Measurements from ENCODE around the gene PAX8. TPM values are rescaled to one million over a fixed set of nuclear protein-coding genes. Genes with fewer than 3 reads are reported as not detected.

Gene PAX8
- total and polyA plus RNA-seq, 12 donors: 1.7 to 72.3 (median 11.6) TPM

DNA sequence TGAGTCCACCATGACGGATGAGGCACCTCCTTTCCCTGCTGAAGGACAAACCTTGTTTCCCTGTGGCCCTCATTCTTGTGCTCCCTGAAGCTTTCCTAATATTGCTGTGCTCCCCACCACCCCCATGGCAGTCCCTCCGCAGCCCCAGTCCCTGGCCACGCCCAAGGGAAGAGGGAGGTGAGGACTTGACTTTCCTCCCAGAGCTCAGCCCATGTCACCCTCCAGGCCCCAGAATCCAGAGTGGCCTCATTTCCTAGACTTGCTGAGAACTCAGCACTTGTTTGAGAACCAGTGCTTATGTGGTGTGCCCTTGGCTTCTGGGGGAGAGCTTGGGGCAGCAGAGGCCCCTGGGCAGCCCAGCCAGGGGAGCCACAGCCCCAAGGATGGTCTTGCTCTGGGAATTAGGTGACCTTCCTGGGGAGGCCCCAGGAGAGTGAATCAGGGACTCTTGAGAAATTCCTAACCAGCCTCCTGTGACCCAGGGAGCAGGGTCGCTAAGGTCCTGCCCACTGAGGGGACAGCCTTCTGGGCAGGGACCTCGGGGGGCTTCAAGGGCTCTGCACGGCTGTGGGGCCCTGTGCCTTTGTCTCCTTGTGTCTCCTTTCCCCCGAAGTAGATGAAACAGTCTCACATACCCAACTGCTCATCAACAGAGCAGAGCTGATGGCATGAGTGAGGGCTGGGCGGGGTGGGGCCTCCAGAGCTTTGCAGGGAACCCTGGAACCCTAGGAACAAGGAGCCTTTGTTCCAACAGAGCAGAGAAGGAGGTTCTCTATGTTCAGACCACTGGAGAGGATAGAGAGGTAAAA is 77.0 kb downstream of the PAX8 start:
- Histone ChIP-seq H3K36me3 (replicated peaks in 1 of 2) (peaks cover 0 to 25% of the 10 kb centered on the region in 2 donors), H3K4me3 (no peak overlapping the region), H3K27me3 (no peaks in the 10 kb centered on the region), H3K4me1 (replicated peaks in 1 of 2) (peaks cover 13 to 20% of the 10 kb centered on the region in 2 donors), H3K9me3 (replicated peaks in 1 of 3) (no peaks in the 10 kb centered on the region), H3K27ac (peak overlapping the region in 2 of 5 donors; percentile 92)
- intact Hi-C loops (cut with DNase I): loop anchor here in 1 of 2 donors (5.0 kb wide), 1 partner anchor 171 kb away; no protein-coding TSS in a partner anchor
- 78 to 100% (median 82%) methylated on average over 1 to 8 of the region's 8 CpGs for WGBS, 4 donors
- no peak for DNase-seq
- no peak for TF ChIP-seq POLR2A (IDR thresholded peaks at IDR 0.05)
- TF ChIP-seq, protein P1, sequence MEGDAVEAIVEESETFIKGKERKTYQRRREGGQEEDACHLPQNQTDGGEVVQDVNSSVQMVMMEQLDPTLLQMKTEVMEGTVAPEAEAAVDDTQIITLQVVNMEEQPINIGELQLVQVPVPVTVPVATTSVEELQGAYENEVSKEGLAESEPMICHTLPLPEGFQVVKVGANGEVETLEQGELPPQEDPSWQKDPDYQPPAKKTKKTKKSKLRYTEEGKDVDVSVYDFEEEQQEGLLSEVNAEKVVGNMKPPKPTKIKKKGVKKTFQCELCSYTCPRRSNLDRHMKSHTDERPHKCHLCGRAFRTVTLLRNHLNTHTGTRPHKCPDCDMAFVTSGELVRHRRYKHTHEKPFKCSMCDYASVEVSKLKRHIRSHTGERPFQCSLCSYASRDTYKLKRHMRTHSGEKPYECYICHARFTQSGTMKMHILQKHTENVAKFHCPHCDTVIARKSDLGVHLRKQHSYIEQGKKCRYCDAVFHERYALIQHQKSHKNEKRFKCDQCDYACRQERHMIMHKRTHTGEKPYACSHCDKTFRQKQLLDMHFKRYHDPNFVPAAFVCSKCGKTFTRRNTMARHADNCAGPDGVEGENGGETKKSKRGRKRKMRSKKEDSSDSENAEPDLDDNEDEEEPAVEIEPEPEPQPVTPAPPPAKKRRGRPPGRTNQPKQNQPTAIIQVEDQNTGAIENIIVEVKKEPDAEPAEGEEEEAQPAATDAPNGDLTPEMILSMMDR (IDR thresholded peaks at IDR 0.05): no peak

DNA sequence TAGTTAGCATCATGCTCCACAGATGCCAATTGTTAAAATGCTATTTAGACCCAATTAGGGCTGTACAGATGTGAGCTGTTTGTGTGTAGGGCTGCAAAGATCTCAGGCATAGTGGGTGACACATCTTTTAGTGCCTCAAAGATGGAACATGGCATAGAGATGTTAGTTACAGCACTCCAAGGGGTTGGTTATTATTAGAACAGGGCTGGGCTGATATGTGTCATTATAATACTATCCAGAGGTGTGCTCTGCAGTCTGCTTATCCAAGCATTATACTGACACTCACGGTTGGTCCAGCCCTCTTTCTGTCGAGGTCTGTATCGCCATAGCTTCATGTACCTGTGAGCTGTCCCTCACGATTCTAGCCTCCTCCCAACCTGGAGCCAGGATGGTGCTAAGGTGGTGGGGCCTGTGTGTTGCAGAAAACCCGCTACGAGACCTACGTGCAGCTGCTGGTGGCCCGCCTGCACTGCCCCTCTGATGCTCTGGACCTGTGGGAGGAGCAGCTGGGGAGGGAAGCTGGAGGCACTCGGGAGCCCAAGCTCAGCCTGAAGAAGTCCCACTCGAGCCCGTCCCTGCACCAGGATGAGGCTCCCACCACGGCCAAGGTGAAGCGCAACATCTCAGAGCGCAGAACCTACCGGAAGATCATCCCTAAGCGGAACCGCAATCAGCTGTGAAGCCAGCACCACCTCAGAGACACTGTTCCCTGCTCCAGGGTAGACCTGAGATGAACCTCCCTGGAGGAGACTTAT is 77.8 kb downstream of the PAX8 start:
- no peak for DNase-seq
- WGBS, 4 donors: 85 to 92% (median 88%) methylated on average over 10 to 17 of the region's 17 CpGs
- TF ChIP-seq POLR2A (IDR thresholded peaks at IDR 0.05): no peak
- TF ChIP-seq, protein P1 (IDR thresholded peaks at IDR 0.05): no peak
- Histone ChIP-seq H3K4me3 (no peak overlapping the region), H3K9me3 (replicated peaks in 1 of 3) (no peaks in the 10 kb centered on the region), H3K27ac (peak overlapping the region in 2 of 5 donors; percentile 92), H3K36me3 (replicated peaks in 1 of 2) (peaks cover 0 to 25% of the 10 kb centered on the region in 2 donors), H3K27me3 (no peaks in the 10 kb centered on the region), H3K4me1 (replicated peaks in 1 of 2) (peaks cover 13 to 20% of the 10 kb centered on the region in 2 donors)
- intact Hi-C loops (cut with DNase I): loop anchor here in 1 of 2 donors (5.0 kb wide), 1 partner anchor 171 kb away; no protein-coding TSS in a partner anchor

DNA sequence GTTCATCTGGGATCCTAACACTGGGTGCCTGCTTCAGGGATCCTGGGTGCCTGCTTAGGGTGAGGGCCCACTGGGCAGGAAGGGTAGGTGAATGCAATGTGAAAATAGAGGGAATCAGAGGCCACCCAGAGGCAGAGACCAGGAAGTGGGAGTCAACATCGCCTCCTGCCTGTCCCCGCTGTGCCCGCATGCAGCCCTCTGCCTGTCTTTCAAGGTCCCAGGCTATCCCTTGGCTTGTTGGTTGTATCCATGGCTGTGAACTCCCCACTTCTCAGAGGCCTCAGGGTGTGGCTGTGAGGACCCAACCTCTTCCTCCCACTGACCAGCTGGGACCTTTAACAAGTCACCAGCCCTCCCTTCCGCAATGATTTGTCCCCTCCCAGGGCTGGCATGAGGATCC is 78.5 kb downstream of the PAX8 start:
- Histone ChIP-seq H3K27ac (peak overlapping the region in 3 of 5 donors; percentile 53 to 92 (median 92)), H3K27me3 (no peaks in the 10 kb centered on the region), H3K9me3 (replicated peaks in 1 of 3) (no peaks in the 10 kb centered on the region), H3K4me3 (no peak overlapping the region), H3K4me1 (replicated peaks in 1 of 2) (peaks cover 13 to 20% of the 10 kb centered on the region in 2 donors), H3K36me3 (replicated peaks in 1 of 2) (peaks cover 0 to 26% of the 10 kb centered on the region in 2 donors)
- 79 to 86% (median 83%) methylated on average over 4 of the region's 4 CpGs for WGBS, 4 donors
- DNase-seq: peak in 2 of 7 donors; percentile 50 to 54
- intact Hi-C loops (cut with DNase I): loop anchor here in 1 of 2 donors (5.0 kb wide), 1 partner anchor 172 kb away; no protein-coding TSS in a partner anchor
- no peak for TF ChIP-seq POLR2A (IDR thresholded peaks at IDR 0.05)
- TF ChIP-seq, protein P1 (IDR thresholded peaks at IDR 0.05): peak in 3 of 6 experiments; percentile 10 to 18 (median 10)

Data from adrenal gland (tissue), 12 donors.